GM10248 (cell line): ENCODE results near the gene DCDC1.

ENCODE experiments used
- CTCF ChIA-PET: fragments of 300-600 bp; sonication (Branson Sonifier 250); formaldehyde crosslinking; extraction: SDS; loops from one replicate; lab custom pipeline; 2021; ENCODE audit warnings: antibody characterized with exemption; lab: Yijun Ruan, JAX
- POLR2A ChIA-PET: fragments of 350-650 bp; sonication (Branson Sonifier 250); formaldehyde crosslinking; extraction: SDS; loops from one replicate; lab custom pipeline; 2020; ENCODE audit warnings: antibody characterized with exemption; lab: Yijun Ruan, JAX
- DNase-seq: peaks from one replicate; pipeline ENCODE4 v3.0.0; 2012; ENCODE audit errors: extremely low spot score
- TF ChIP-seq, protein P1 (sequence below): IDR thresholded peaks from 2 replicates; pipeline ENCODE4 v1.5.1; 2012; ENCODE audit warnings: mild to moderate bottlenecking, low read depth; ENCODE audit errors: extremely low read depth, missing control alignments, control extremely low read depth

Gene DCDC1

DNA sequence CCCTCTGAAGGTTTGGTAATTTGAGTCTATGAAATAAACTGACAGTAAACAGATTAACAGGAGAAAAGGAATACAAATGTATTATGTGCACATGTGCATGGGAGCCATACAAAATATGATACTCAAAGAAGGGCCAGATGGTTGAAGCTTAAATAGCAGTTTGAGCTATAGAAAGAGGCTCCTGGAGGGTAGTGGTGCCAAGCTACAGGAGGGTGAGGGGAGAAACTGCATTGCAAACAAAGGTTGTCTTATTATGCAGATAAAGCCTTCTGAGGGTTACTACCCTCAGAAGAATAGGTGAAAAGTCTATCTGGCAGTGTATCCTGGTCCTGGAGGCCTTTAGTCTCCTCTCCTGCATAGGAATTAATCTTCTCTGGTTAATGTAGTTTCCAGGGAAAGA, 516.1 kb downstream of the DCDC1 start:
- DNase-seq = no peak
- POLR2A ChIA-PET = no interaction called here
- CTCF ChIA-PET = interaction anchor here (1.0 kb wide), 2 partner anchors 10 to 52 kb away, joined by 3 read pairs; no protein-coding TSS in a partner anchor
- TF ChIP-seq, protein P1, sequence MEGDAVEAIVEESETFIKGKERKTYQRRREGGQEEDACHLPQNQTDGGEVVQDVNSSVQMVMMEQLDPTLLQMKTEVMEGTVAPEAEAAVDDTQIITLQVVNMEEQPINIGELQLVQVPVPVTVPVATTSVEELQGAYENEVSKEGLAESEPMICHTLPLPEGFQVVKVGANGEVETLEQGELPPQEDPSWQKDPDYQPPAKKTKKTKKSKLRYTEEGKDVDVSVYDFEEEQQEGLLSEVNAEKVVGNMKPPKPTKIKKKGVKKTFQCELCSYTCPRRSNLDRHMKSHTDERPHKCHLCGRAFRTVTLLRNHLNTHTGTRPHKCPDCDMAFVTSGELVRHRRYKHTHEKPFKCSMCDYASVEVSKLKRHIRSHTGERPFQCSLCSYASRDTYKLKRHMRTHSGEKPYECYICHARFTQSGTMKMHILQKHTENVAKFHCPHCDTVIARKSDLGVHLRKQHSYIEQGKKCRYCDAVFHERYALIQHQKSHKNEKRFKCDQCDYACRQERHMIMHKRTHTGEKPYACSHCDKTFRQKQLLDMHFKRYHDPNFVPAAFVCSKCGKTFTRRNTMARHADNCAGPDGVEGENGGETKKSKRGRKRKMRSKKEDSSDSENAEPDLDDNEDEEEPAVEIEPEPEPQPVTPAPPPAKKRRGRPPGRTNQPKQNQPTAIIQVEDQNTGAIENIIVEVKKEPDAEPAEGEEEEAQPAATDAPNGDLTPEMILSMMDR = no peak

- TF ChIP-seq, protein P1 = no peak
- ChIA-PET POLR2A (no interaction called here), CTCF (interaction anchor here (1.0 to 1.3 kb wide), 2 partner anchors 9 to 10 kb away, joined by 3 read pairs; no protein-coding TSS in a partner anchor)
- no peak for DNase-seq
These were observed 516.9 kb downstream of the DCDC1 start for GRCh38 chr11:30852645-30853044.

DNA sequence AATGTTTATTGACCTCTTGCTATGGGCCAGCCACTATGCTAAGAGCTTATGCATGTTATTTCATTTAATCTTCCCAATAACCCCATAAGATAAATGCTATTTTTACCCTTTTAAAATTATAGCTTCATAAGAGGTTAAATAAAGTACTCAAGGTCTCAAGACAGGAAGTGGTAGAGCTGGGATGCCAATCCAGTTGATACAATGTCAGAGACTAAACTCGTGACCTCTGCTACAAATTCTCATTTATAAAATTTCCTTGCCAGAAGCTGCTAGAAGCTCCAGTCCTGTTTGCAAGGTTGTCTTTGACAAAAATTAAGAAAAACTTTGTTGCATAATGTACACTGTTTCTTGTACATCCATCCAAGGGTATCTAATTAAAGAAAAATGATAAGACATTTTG, 517.4 kb downstream of the DCDC1 start:
- CTCF ChIA-PET = interaction anchor here (1.3 kb wide), 1 partner anchor 11 kb away, joined by 3 read pairs; no protein-coding TSS in a partner anchor
- DNase-seq = no peak
- POLR2A ChIA-PET = no interaction called here
- TF ChIP-seq, protein P1 = no peak

DNA sequence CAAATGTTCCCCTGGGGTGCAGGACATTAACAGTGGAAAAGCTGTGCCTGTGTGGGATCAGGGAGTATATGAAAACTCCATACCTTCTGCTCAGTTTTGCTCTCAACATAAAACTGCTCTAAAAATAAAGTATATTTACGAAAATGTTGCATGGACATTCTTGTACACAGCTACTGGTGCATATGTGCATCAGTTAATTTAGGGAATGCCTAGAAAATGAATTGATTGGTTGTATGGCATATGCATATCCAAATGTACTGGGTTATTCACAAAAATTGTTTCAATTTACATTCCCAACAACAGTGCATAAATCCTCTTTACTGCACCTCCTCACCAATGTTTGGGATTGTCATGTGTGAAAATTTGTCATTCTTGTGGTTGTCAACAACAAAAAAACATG, 532.3 kb downstream of the DCDC1 start:
- CTCF ChIA-PET = no interaction called here
- TF ChIP-seq, protein P1 = no peak
- no peak for DNase-seq
- POLR2A ChIA-PET = no interaction called here

DNA sequence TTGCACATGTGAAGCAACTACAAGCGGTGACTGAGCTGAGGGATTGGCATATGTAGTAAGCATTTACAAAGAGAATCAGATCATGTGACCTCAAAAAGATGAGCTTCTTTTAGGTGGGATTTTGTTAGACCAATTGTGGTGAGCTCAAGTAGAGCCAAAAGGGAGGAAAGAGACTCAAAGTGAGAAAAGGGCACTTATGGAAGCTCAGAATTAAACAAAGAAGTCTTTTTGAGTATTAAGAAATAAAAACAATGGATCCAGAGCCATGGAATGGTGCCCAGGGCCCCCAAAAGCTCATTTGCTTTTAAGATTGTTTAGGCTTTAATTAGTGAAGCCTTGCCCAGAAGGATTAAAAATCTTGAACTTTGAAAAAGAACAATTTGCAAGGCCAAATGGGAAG, 536.7 kb downstream of the DCDC1 start:
- TF ChIP-seq, protein P1 = no peak
- DNase-seq = no peak
- ChIA-PET CTCF (interaction anchor here (1.0 kb wide), 1 partner anchor 12 kb away, joined by 3 read pairs; no protein-coding TSS in a partner anchor), POLR2A (no interaction called here)

GRCh38 chr11:30830681-30831080, 538.9 kb downstream of the DCDC1 start:
- ChIA-PET POLR2A (no interaction called here), CTCF (interaction anchor here (0.9 to 1.8 kb wide), 3 partner anchors 13 to 34 kb away, joined by 3 to 5 read pairs (median 3); no protein-coding TSS in a partner anchor)
- TF ChIP-seq, protein P1 = no peak
- DNase-seq = no peak

GRCh38 chr11:30826911-30827310, 542.6 kb downstream of the DCDC1 start:
- ChIA-PET POLR2A (no interaction called here), CTCF (no interaction called here)
- DNase-seq = no peak
- TF ChIP-seq, protein P1 = no peak
